H1 (cell line): Measurements from ENCODE around the gene BABAM2. TPM values are rescaled to one million over a fixed set of nuclear protein-coding genes. Genes with fewer than 3 reads are reported as not detected.

Source experiments
- CTCF ChIA-PET: fragments of 300-600 bp; sonication (Branson Sonifier 250); formaldehyde crosslinking; loops from one replicate; lab custom pipeline; 2021; ENCODE audit not compliant: partially characterized antibody; lab: Charles Lee
- POLR2A ChIA-PET: fragments of 300-600 bp; sonication (Branson Sonifier 250); formaldehyde crosslinking; loops from one replicate; lab custom pipeline; 2021; ENCODE audit warnings: inconsistent platforms; ENCODE audit not compliant: partially characterized antibody; lab: Charles Lee
- DNase-seq, 2 experiments: peaks; one replicate each; pipeline versions ENCODE4 v3.0.0 to v3.0.0-alpha.2; 2010 to 2022; ENCODE audit warnings: low spot score in 2 of 2, low read depth in 1 of 2, mixed read lengths in 1 of 2
- FAIRE-seq: peaks from 2 replicates; lab custom pipeline; 2011; peaks lifted over from hg19 to GRCh38; lab: Jason Lieb, UNC
- H2AFZ ChIP-seq: 2 replicates; pipeline ENCODE4 v1.8.1; 2012; ENCODE audit warnings: low read length, inconsistent platforms
- H2AK5ac ChIP-seq: 2 replicates; pipeline ENCODE4 v1.6.1; 2013; ENCODE audit warnings: low read depth, low read length
- H2BK120ac ChIP-seq: replicated peaks from 2 replicates; pipeline ENCODE3; 2013; ENCODE audit warnings: low read depth, low read length, inconsistent platforms
- H2BK12ac ChIP-seq: 2 replicates; pipeline ENCODE4 v1.6.1; 2013; ENCODE audit warnings: low read depth, low read length
- H2BK15ac ChIP-seq: 2 replicates; pipeline ENCODE4 v1.6.1; 2013; ENCODE audit warnings: low read length
- H2BK20ac ChIP-seq: 2 replicates; pipeline ENCODE4 v1.6.1; 2013; ENCODE audit warnings: low read length
- H2BK5ac ChIP-seq: 2 replicates; pipeline ENCODE4 v1.6.1; 2013; ENCODE audit warnings: low read depth, low read length
- H3K14ac ChIP-seq: 2 replicates; pipeline ENCODE4 v1.6.1; 2013; ENCODE audit warnings: inconsistent platforms; ENCODE audit not compliant: insufficient read length
- H3K18ac ChIP-seq: 2 replicates; pipeline ENCODE4 v1.6.1; 2013; ENCODE audit warnings: low read length; ENCODE audit errors: extremely low read depth
- H3K23ac ChIP-seq: 2 replicates; pipeline ENCODE4 v1.6.1; 2013; ENCODE audit warnings: inconsistent platforms; ENCODE audit not compliant: insufficient read length
- H3K23me2 ChIP-seq: 2 replicates; pipeline ENCODE4 v1.6.1; 2013; ENCODE audit warnings: low read depth, low read length
- H3K27ac ChIP-seq: 2 replicates; pipeline ENCODE4 v1.6.1; 2011; ENCODE audit warnings: low read depth, low read length, inconsistent platforms
- H3K27me3 ChIP-seq, 4 experiments: replicated peaks in 1 of 4; 1 replicate in 1 of 4; 2 replicates in 3 of 4; pipeline versions ENCODE4 v1.6.1 to v1.8.1; 2011 to 2013; ENCODE audit warnings: low read length in 3 of 4, mild to moderate bottlenecking in 3 of 4, inconsistent platforms in 2 of 4, mixed read lengths in 2 of 4, moderate library complexity in 1 of 4; ENCODE audit not compliant: control insufficient read depth in 3 of 4, insufficient read depth in 3 of 4; ENCODE audit errors: extremely low read depth in 1 of 4
- H3K36me3 ChIP-seq, 4 experiments: 2 replicates each; pipeline versions ENCODE4 v1.6.1 to v1.8.1; 2011 to 2013; ENCODE audit warnings: mild to moderate bottlenecking in 4 of 4, low read length in 3 of 4, moderate library complexity in 2 of 4, control low read depth in 1 of 4, inconsistent platforms in 1 of 4; ENCODE audit not compliant: insufficient read depth in 4 of 4, control insufficient read depth in 2 of 4
- H3K4ac ChIP-seq: replicated peaks from 2 replicates; pipeline ENCODE3; 2013; ENCODE audit warnings: low read length, low read depth, mixed read lengths, inconsistent platforms; ENCODE audit not compliant: insufficient read length
- H3K4me1 ChIP-seq, 4 experiments: replicated peaks in 1 of 4; 1 replicate in 1 of 4; 2 replicates in 3 of 4; pipeline versions ENCODE4 v1.6.1 to v1.8.1; 2011 to 2013; ENCODE audit warnings: low read length in 3 of 4, inconsistent platforms in 2 of 4, mixed read lengths in 1 of 4; ENCODE audit not compliant: insufficient read depth in 4 of 4, control insufficient read depth in 3 of 4
- H3K4me2 ChIP-seq, 2 experiments: 2 replicates each; pipeline versions ENCODE4 v1.6.1 to v1.8.1; 2011 to 2013; ENCODE audit warnings: low read depth in 2 of 2, low read length in 2 of 2, control low read depth in 1 of 2, inconsistent platforms in 1 of 2, mild to moderate bottlenecking in 1 of 2; ENCODE audit not compliant: insufficient read depth in 1 of 2
- H3K4me3 ChIP-seq, 4 experiments: fragments of 200-600, 300-600 bp in 1 of 4; sonication (generic), shearing (Covaris generic), sonication (Bioruptor Twin) in 1 of 4; 2 replicates each; pipeline versions ENCODE4 v1.5.1 to v1.8.1; 2011 to 2016; ENCODE audit warnings: low read length in 4 of 4, low read depth in 3 of 4, control low read depth in 2 of 4, inconsistent platforms in 2 of 4, mild to moderate bottlenecking in 2 of 4, mixed read lengths in 1 of 4, moderate library complexity in 1 of 4; ENCODE audit not compliant: insufficient read depth in 2 of 4; ENCODE audit errors: extremely low read depth in 1 of 4
- H3K56ac ChIP-seq: replicated peaks from 2 replicates; pipeline ENCODE3; 2013; ENCODE audit warnings: low read depth, mild to moderate bottlenecking, mixed read lengths, low read length, inconsistent platforms; ENCODE audit not compliant: insufficient read length
- H3K79me1 ChIP-seq: 2 replicates; pipeline ENCODE4 v1.6.1; 2013; ENCODE audit warnings: low read depth, low read length, control low read depth
- H3K79me2 ChIP-seq, 2 experiments: 2 replicates each; pipeline versions ENCODE4 v1.6.1 to v1.8.1; 2012 to 2013; ENCODE audit warnings: low read length in 2 of 2, mild to moderate bottlenecking in 2 of 2, inconsistent platforms in 1 of 2; ENCODE audit not compliant: insufficient read depth in 2 of 2, control insufficient read depth in 1 of 2
- H3K9ac ChIP-seq, 4 experiments: replicated peaks in 1 of 4; 1 replicate in 1 of 4; 2 replicates in 3 of 4; pipeline versions ENCODE4 v1.6.1 to v1.8.1; 2011 to 2013; ENCODE audit warnings: low read depth in 3 of 4, low read length in 3 of 4, control low read depth in 2 of 4, mild to moderate bottlenecking in 2 of 4, moderate library complexity in 2 of 4, inconsistent platforms in 1 of 4; ENCODE audit errors: extremely low read depth in 1 of 4
- H3K9me3 ChIP-seq, 2 experiments: 2 replicates each; pipeline versions ENCODE4 v1.6.1 to v1.8.1; 2012 to 2013; ENCODE audit warnings: mild to moderate bottlenecking in 2 of 2, moderate library complexity in 2 of 2, control low read depth in 1 of 2, inconsistent platforms in 1 of 2, low read depth in 1 of 2, low read length in 1 of 2, mixed read lengths in 1 of 2; ENCODE audit not compliant: insufficient read depth in 2 of 2
- H4K20me1 ChIP-seq, 2 experiments: replicated peaks in 1 of 2; 2 replicates each; pipeline versions ENCODE3 to v1.8.1; 2011 to 2013; ENCODE audit warnings: inconsistent platforms in 2 of 2, low read length in 2 of 2, mild to moderate bottlenecking in 1 of 2; ENCODE audit not compliant: insufficient read depth in 2 of 2, control insufficient read depth in 1 of 2
- H4K5ac ChIP-seq: 2 replicates; pipeline ENCODE4 v1.6.1; 2013; ENCODE audit warnings: low read length, low read depth, mixed read lengths, inconsistent platforms; ENCODE audit not compliant: insufficient read length
- H4K8ac ChIP-seq: 2 replicates; pipeline ENCODE4 v1.8.0; 2013; ENCODE audit warnings: mild to moderate bottlenecking, moderate library complexity, low read length, inconsistent platforms; ENCODE audit not compliant: insufficient read depth; ENCODE audit errors: extremely low read depth
- H4K91ac ChIP-seq: replicated peaks from 2 replicates; pipeline ENCODE3; 2013; ENCODE audit warnings: low read length, mixed read lengths, inconsistent platforms; ENCODE audit not compliant: insufficient read length
- MAFK ChIP-seq: IDR thresholded peaks from 2 replicates; pipeline ENCODE4 v1.6.1; 2012; ENCODE audit warnings: low read depth, mild to moderate bottlenecking, improper control_type of control experiment, low read length
- POLR2A ChIP-seq, 2 experiments: IDR thresholded peaks; 1 replicate in 1 of 2; 2 replicates in 1 of 2; pipeline ENCODE4 v1.6.1; 2011; ENCODE audit warnings: low read depth in 2 of 2, low read length in 2 of 2, mild to moderate bottlenecking in 2 of 2; ENCODE audit errors: control extremely low read depth in 1 of 2
- RXRA ChIP-seq: IDR thresholded peaks from 2 replicates; pipeline ENCODE4 v1.6.1; 2011; ENCODE audit warnings: low read depth, mild to moderate bottlenecking, low read length, moderate library complexity; ENCODE audit not compliant: insufficient read depth
- SIRT6 ChIP-seq: IDR thresholded peaks from one replicate; pipeline ENCODE4 v1.7.1; 2012; ENCODE audit warnings: low read length, inconsistent platforms
- SP1 ChIP-seq: IDR thresholded peaks from 2 replicates; pipeline ENCODE4 v1.6.1; 2011; ENCODE audit warnings: low read depth, low read length
- SP2 ChIP-seq: IDR thresholded peaks from 2 replicates; pipeline ENCODE4 v1.6.1; 2012; ENCODE audit warnings: mild to moderate bottlenecking, low read length, inconsistent platforms
- SP4 ChIP-seq: IDR thresholded peaks from 2 replicates; pipeline ENCODE4 v1.6.1; 2012; ENCODE audit warnings: low read length, inconsistent platforms
- TAF1 ChIP-seq: IDR thresholded peaks from 2 replicates; pipeline ENCODE4 v1.6.1; 2011; ENCODE audit warnings: mild to moderate bottlenecking, low read depth, low read length
- WGBS, 2 experiments: shearing (Covaris generic) in 1 of 2; methylation state at CpG; one replicate each; pipeline versions ENCODE4 v1.1.6 to v1.1.7; 2013 to 2015; ENCODE audit warnings: low lambda C conversion rate in 2 of 2, mixed read lengths in 2 of 2, inconsistent platforms in 1 of 2, low coverage in 1 of 2, missing lambda C conversion rate in 1 of 2; ENCODE audit not compliant: insufficient replicate concordance in 2 of 2, insufficient coverage in 1 of 2, insufficient read length in 1 of 2; ENCODE audit errors: extremely low coverage in 1 of 2, missing lambda C conversion rate in 1 of 2; 5-methylcytosine and 5-hydroxymethylcytosine counted together
- polyA plus RNA-seq, 7 experiments: library from polyadenylated mRNA; depleted of rRNA in 3 of 7; stranded (reverse) in 5 of 7; unstranded in 2 of 7; fragments of >200 nt in 5 of 7; fragments of 200-250 nt in 2 of 7; gene quantifications; 1 replicate in 5 of 7; 2 replicates in 1 of 7; 4 replicates in 1 of 7; pipeline versions ENCODE4 v1.2.1 to v1.2.3, GENCODE V29; 2011 to 2013; ENCODE audit warnings: missing spikeins in 2 of 7, mixed read lengths in 2 of 7
- total RNA-seq: library from RNA; stranded (reverse); fragmentation: NEBNext Ultra II Directional; extraction: Animal tissue kit (Norgen Biotek cat#: 25700); gene quantifications from 2 replicates; pipeline ENCODE4 v1.2.1, GENCODE V29; 2021
- TF ChIP-seq, protein P1 (sequence below), 3 experiments: IDR thresholded peaks; 1 replicate in 2 of 3; 2 replicates in 1 of 3; pipeline versions ENCODE4 v1.5.1 to v1.6.1; 2011; ENCODE audit warnings: low read length in 3 of 3, mild to moderate bottlenecking in 3 of 3, inconsistent platforms in 2 of 3, low read depth in 1 of 3, moderate library complexity in 1 of 3; ENCODE audit not compliant: insufficient read depth in 1 of 3; ENCODE audit errors: control extremely low read depth in 1 of 3
- TF ChIP-seq, protein P2 (sequence below): IDR thresholded peaks from 2 replicates; pipeline ENCODE4 v1.6.1; 2012; ENCODE audit warnings: low read length, inconsistent platforms
- TF ChIP-seq, protein P3 (sequence below): IDR thresholded peaks from 2 replicates; pipeline ENCODE4 v1.6.1; 2012; ENCODE audit warnings: inconsistent platforms

BABAM2 gene
- total and polyA plus RNA-seq, 2 of the 8 experiments (the other 6 are each of a cell fraction or from before 2014, with no cell fraction given), result 15.8 to 20.9 TPM

DNA sequence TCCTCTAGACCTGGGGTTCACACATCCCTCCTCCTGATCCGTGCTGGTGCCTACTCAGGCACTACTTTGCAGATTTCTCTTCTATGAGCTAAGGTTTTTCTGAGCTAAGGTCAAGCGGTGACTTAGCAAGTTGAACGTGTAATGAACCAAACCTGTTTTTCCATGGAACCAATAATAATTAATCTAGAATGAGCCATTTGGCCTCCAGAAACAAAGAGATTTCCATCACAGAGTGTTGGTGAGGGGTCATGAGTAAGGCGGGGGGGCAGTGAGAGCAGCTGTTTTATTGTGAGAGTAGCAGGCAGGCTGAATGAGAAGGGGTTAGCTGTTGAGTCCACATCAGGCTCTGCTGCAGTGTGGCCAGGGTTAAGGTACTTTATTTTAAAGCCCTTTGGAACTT, 390.1 kb downstream of the BABAM2 start:
- no peak overlapping the region for H2BK120ac ChIP-seq
- no peak for DNase-seq
- no peaks in the 10 kb centered on the region for H3K79me1 ChIP-seq
- H2BK20ac ChIP-seq, result no peak overlapping the region
- FAIRE-seq, result no peak
- no peak overlapping the region for H2AK5ac ChIP-seq
- no peaks in the 10 kb centered on the region for H3K4me1 ChIP-seq
- H3K14ac ChIP-seq, result no peak overlapping the region
- H3K18ac ChIP-seq, result no peak overlapping the region
- H2AFZ ChIP-seq, result no peak overlapping the region
- H3K27me3 ChIP-seq, result no peaks in the 10 kb centered on the region
- H3K79me2 ChIP-seq, result no peaks in the 10 kb centered on the region
- H3K4me2 ChIP-seq, result no peak overlapping the region
- H3K9me3 ChIP-seq, result no peaks in the 10 kb centered on the region
- CTCF ChIA-PET, result interaction anchor here (0.8 kb wide), 1 partner anchor 557 kb away, joined by 3 read pairs; no protein-coding TSS in a partner anchor
- POLR2A ChIA-PET, result no interaction called here
- H3K56ac ChIP-seq, result no peak overlapping the region
- no peak overlapping the region for H3K23ac ChIP-seq
- H3K27ac ChIP-seq, result no peak overlapping the region
- H4K5ac ChIP-seq, result no peak overlapping the region
- H4K91ac ChIP-seq, result no peak overlapping the region
- WGBS, 2 experiments, result 78% methylated on average over 4 of the region's 4 CpGs; no CpG with 5 or more reads in 1 of the 2 experiments
- H3K9ac ChIP-seq, result no peak overlapping the region
- no peaks in the 10 kb centered on the region for H3K23me2 ChIP-seq
- H3K4ac ChIP-seq, result no peak overlapping the region
- H2BK5ac ChIP-seq, result no peak overlapping the region
- no peak overlapping the region for H3K4me3 ChIP-seq
- no peak overlapping the region for H2BK15ac ChIP-seq
- H3K36me3 ChIP-seq, result no peaks in the 10 kb centered on the region
- H2BK12ac ChIP-seq, result no peak overlapping the region
- H4K20me1 ChIP-seq, result no peaks in the 10 kb centered on the region
- no peak overlapping the region for H4K8ac ChIP-seq
- TF ChIP-seq TAF1, result no peak
- no peak for TF ChIP-seq SP1
- TF ChIP-seq, protein P1, sequence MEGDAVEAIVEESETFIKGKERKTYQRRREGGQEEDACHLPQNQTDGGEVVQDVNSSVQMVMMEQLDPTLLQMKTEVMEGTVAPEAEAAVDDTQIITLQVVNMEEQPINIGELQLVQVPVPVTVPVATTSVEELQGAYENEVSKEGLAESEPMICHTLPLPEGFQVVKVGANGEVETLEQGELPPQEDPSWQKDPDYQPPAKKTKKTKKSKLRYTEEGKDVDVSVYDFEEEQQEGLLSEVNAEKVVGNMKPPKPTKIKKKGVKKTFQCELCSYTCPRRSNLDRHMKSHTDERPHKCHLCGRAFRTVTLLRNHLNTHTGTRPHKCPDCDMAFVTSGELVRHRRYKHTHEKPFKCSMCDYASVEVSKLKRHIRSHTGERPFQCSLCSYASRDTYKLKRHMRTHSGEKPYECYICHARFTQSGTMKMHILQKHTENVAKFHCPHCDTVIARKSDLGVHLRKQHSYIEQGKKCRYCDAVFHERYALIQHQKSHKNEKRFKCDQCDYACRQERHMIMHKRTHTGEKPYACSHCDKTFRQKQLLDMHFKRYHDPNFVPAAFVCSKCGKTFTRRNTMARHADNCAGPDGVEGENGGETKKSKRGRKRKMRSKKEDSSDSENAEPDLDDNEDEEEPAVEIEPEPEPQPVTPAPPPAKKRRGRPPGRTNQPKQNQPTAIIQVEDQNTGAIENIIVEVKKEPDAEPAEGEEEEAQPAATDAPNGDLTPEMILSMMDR (IDR thresholded peaks at IDR 0.05; ENCODE audit: control extremely low read depth in 1 of 3, insufficient read depth in 1 of 3, low read depth in 1 of 3, low read length in 3 of 3), result no peak
- TF ChIP-seq, protein P2, sequence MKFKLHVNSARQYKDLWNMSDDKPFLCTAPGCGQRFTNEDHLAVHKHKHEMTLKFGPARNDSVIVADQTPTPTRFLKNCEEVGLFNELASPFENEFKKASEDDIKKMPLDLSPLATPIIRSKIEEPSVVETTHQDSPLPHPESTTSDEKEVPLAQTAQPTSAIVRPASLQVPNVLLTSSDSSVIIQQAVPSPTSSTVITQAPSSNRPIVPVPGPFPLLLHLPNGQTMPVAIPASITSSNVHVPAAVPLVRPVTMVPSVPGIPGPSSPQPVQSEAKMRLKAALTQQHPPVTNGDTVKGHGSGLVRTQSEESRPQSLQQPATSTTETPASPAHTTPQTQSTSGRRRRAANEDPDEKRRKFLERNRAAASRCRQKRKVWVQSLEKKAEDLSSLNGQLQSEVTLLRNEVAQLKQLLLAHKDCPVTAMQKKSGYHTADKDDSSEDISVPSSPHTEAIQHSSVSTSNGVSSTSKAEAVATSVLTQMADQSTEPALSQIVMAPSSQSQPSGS, result no peak
- TF ChIP-seq SP4, result no peak
- TF ChIP-seq, protein P3, sequence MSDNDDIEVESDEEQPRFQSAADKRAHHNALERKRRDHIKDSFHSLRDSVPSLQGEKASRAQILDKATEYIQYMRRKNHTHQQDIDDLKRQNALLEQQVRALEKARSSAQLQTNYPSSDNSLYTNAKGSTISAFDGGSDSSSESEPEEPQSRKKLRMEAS, result no peak
- no peak for TF ChIP-seq SP2
- no peak for TF ChIP-seq SIRT6
- TF ChIP-seq MAFK, result no peak
- no peak for TF ChIP-seq RXRA
- no peak for TF ChIP-seq POLR2A (IDR thresholded peaks at IDR 0.05; ENCODE audit: control extremely low read depth in 1 of 2, low read depth in 2 of 2, low read length in 2 of 2)
